HepG2 (cell line): ENCODE data around the gene PDZD4. TPM values are rescaled to one million over a fixed set of nuclear protein-coding genes. Genes with fewer than 3 reads are reported as not detected.

Source experiments
- ATAC-seq: fragments of 200-7000 bp; cut with Tn5 transposase; 3 replicates; pipeline ENCODE4 v1.9.1; 2020; ENCODE audit warnings: mild to moderate bottlenecking, moderate library complexity
- BruUV-seq: library from RNA; stranded (reverse); fragments of 400-500 nt; replicated peaks from 2 replicates; lab custom pipeline; 2021; lab: Mats Ljungman, UMichigan
- CTCF ChIA-PET: fragments of 300-600 bp; formaldehyde crosslinking; extraction: SDS; loops from one replicate; lab custom pipeline; 2021; ENCODE audit warnings: low total read pairs, inconsistent platforms, low intra/inter-chr PET ratio; lab: Yijun Ruan, JAX
- POLR2A ChIA-PET: fragments of 350-600 bp; sonication (Branson Sonifier 250); formaldehyde crosslinking; loops from one replicate; lab custom pipeline; 2020; ENCODE audit warnings: antibody characterized with exemption, inconsistent platforms; lab: Yijun Ruan, JAX
- DNase-seq: peaks from one replicate; pipeline ENCODE4 v3.0.0-alpha.2; 2015; ENCODE audit warnings: low spot score
- FAIRE-seq: peaks from 3 replicates; lab custom pipeline; 2011; peaks lifted over from hg19 to GRCh38; lab: Jason Lieb, UNC
- H2AFZ ChIP-seq: one replicate; pipeline ENCODE4 v1.6.1; 2011; ENCODE audit warnings: low read length, inconsistent platforms
- H3K27ac ChIP-seq: fragments of 300-600 bp; 3 replicates; pipeline ENCODE4 v1.8.0; 2011; ENCODE audit warnings: mixed run types, mild to moderate bottlenecking, mixed read lengths, low read length, inconsistent platforms; ENCODE audit not compliant: insufficient read depth; ENCODE audit errors: extremely low read length
- H3K27me3 ChIP-seq, 2 experiments: fragments of 200-600 bp in 1 of 2; 2 replicates in 1 of 2; 3 replicates in 1 of 2; pipeline versions ENCODE4 v1.6.0 to v1.8.0; 2011; ENCODE audit warnings: low read length in 2 of 2, mild to moderate bottlenecking in 2 of 2, moderate library complexity in 2 of 2, inconsistent platforms in 1 of 2; ENCODE audit not compliant: insufficient read depth in 2 of 2, control insufficient read depth in 1 of 2
- H3K36me3 ChIP-seq, 2 experiments: fragments of 200-600 bp in 1 of 2; replicated peaks in 1 of 2; 2 replicates in 1 of 2; 3 replicates in 1 of 2; pipeline versions ENCODE4 v1.5.1 to v1.8.0; 2011; ENCODE audit warnings: low read length in 2 of 2, inconsistent platforms in 1 of 2; ENCODE audit not compliant: insufficient read depth in 2 of 2, control insufficient read depth in 1 of 2
- H3K4me1 ChIP-seq: 2 replicates; pipeline ENCODE4 v1.5.1; 2012; ENCODE audit warnings: low read length, inconsistent platforms; ENCODE audit not compliant: insufficient read depth
- H3K4me2 ChIP-seq: 2 replicates; pipeline ENCODE4 v1.6.0; 2011; ENCODE audit warnings: low read depth, low read length, inconsistent platforms
- H3K4me3 ChIP-seq, 3 experiments: fragments of 200-600 bp in 1 of 3; sonication (generic), shearing (Covaris generic) in 1 of 3; replicated peaks in 1 of 3; 2 replicates each; pipeline ENCODE4 v1.5.1; 2011 to 2016; ENCODE audit warnings: low read length in 3 of 3, inconsistent platforms in 2 of 3, low read depth in 2 of 3, mild to moderate bottlenecking in 2 of 3, control low read depth in 1 of 3, mixed read lengths in 1 of 3; ENCODE audit not compliant: insufficient read depth in 1 of 3
- H3K79me2 ChIP-seq: one replicate; pipeline ENCODE4 v1.6.1; 2011; ENCODE audit warnings: low read length, inconsistent platforms; ENCODE audit not compliant: insufficient read depth
- H3K9ac ChIP-seq: 2 replicates; pipeline ENCODE4 v1.6.0; 2011; ENCODE audit warnings: mild to moderate bottlenecking, low read depth, low read length, inconsistent platforms; ENCODE audit not compliant: insufficient read depth
- H3K9me3 ChIP-seq: 2 replicates; pipeline ENCODE4 v1.5.1; 2012; ENCODE audit warnings: mild to moderate bottlenecking, low read length
- H4K20me1 ChIP-seq: 2 replicates; pipeline ENCODE4 v1.6.0; 2011; ENCODE audit warnings: inconsistent platforms, mild to moderate bottlenecking, low read length, moderate library complexity; ENCODE audit not compliant: insufficient read depth
- MXI1 ChIP-seq: IDR thresholded peaks from 3 replicates; pipeline ENCODE4 v1.6.1; 2012; ENCODE audit warnings: low read depth, low read length, inconsistent platforms, borderline replicate concordance
- NFAT5 ChIP-seq: sonication (generic); formaldehyde crosslinking; IDR thresholded peaks from 2 replicates; pipeline ENCODE4 v1.4.0; 2020; ENCODE audit warnings: missing genetic modification reagents
- RBAK ChIP-seq: sonication (generic); formaldehyde crosslinking; IDR thresholded peaks from 2 replicates; pipeline ENCODE4 v1.5.1; 2020; ENCODE audit warnings: mild to moderate bottlenecking, missing genetic modification reagents
- REL ChIP-seq: sonication (generic); formaldehyde crosslinking; conservative IDR thresholded peaks from 2 replicates; pipeline ENCODE4 v1.8.0; 2022; ENCODE audit warnings: mild to moderate bottlenecking, missing genetic modification reagents, moderate library complexity
- WGBS: methylation state at CpG from one replicate; pipeline ENCODE4 v1.1.6; 2017; ENCODE audit warnings: low lambda C conversion rate; 5-methylcytosine and 5-hydroxymethylcytosine counted together
- in situ Hi-C: cut with HindIII; loops from 2 replicates; pipeline ENCODE4 v1.10.0; 2017; ENCODE audit warnings: low pct_unique_long_range_greater_than_20kb; ENCODE audit not compliant: extremely low pct_ligation_motif_present
- intact Hi-C: fragments of 100-400 bp; cut with micrococcal nuclease; formaldehyde crosslinking; loops from one replicate; pipeline ENCODE4 v1.10.0; 2022; ENCODE audit not compliant: unreplicated experiment
- polyA plus RNA-seq, 8 experiments: library from polyadenylated mRNA; depleted of rRNA in 3 of 8; stranded (reverse) in 7 of 8; unstranded in 1 of 8; fragments of >200 nt; fragmentation: Illumina TruSeq in 4 of 8; extraction: Trizol in 4 of 8; gene quantifications; 2 replicates each; pipeline versions ENCODE4 v1.2.1 to v1.2.3, GENCODE V29; 2011 to 2016; ENCODE audit warnings: low read depth in 4 of 8, missing spikeins in 1 of 8, mixed read lengths in 1 of 8; ENCODE audit not compliant: insufficient read depth in 1 of 8
- total RNA-seq, 5 experiments: library from RNA; depleted of rRNA; stranded (reverse); fragments of >200 nt; fragmentation: Illumina TruSeq; extraction: Trizol; gene quantifications; 2 replicates each; pipeline ENCODE4 v1.2.3, GENCODE V29; 2016; ENCODE audit warnings: low read depth in 1 of 5

PDZD4 gene
- total and polyA plus RNA-seq, 2 of the 13 experiments (the other 11 are each of a cell fraction or from before 2014, with no cell fraction given): not detected

- H3K79me2 ChIP-seq: no peaks in the 10 kb centered on the region
- ATAC-seq (no peak), FAIRE-seq (no peak), DNase-seq (no peak)
- TF ChIP-seq REL (CRISPR knock-in tag) (no peak), NFAT5 (CRISPR knock-in tag) (no peak), RBAK (no peak), MXI1 (no peak)
- H3K4me3 ChIP-seq: no peak overlapping the region
- H3K27ac ChIP-seq: no peak overlapping the region
- H3K4me1 ChIP-seq: no peaks in the 10 kb centered on the region
- BruUV-seq: no TSS peak
- POLR2A ChIA-PET: interaction anchor here (0.6 kb wide), 1 partner anchor 93 kb away, joined by 3 read pairs; no protein-coding TSS in a partner anchor
- in situ Hi-C loops (no loop called here), intact Hi-C loops (no loop called here)
- H4K20me1 ChIP-seq: no peaks in the 10 kb centered on the region
- H3K4me2 ChIP-seq: no peak overlapping the region
- H2AFZ ChIP-seq: no peak overlapping the region
- peaks cover 0 to 1% of the 10 kb centered on the region in 2 experiments; a peak in 2 of 5 replicates for H3K27me3 ChIP-seq
- CTCF ChIA-PET: no interaction called here
- no peaks in the 10 kb centered on the region for H3K36me3 ChIP-seq
- H3K9me3 ChIP-seq: no peaks in the 10 kb centered on the region
- no peak overlapping the region for H3K9ac ChIP-seq
- 19% methylated on average over 3 of the region's 3 CpGs for WGBS
Measured at GRCh38 chrX:153853180-153853901, 23.0 kb upstream of the PDZD4 start.
